SK-N-MC (cell line): ENCODE results near the gene BMERB1.

Experiments used
- DNase-seq: peaks from one replicate; pipeline ENCODE4 v3.0.0-alpha.2; 2011; ENCODE audit warnings: low read depth, low spot score
- H3K27ac ChIP-seq: fragments of 200-600 bp; sonication (generic); 2 replicates; pipeline ENCODE4 v1.5.1; 2016; ENCODE audit warnings: mixed run types
- H3K36me3 ChIP-seq: fragments of 200-600 bp; sonication (generic); 2 replicates; pipeline ENCODE4 v1.6.1; 2017; ENCODE audit warnings: antibody characterized with exemption, low read length, mixed read lengths; ENCODE audit not compliant: insufficient read depth
- H3K4me3 ChIP-seq: fragments of 200-600 bp; sonication (generic); 2 replicates; pipeline ENCODE4 v1.5.1; 2016
- H3K9ac ChIP-seq: fragments of 200-600 bp; sonication (generic); 2 replicates; pipeline ENCODE4 v1.8.0; 2017; ENCODE audit warnings: mixed run types, mixed read lengths; ENCODE audit not compliant: insufficient read length
- H3K9me3 ChIP-seq: fragments of 200-600 bp; sonication (generic); 2 replicates; pipeline ENCODE4 v1.6.1; 2017; ENCODE audit warnings: low read depth, mild to moderate bottlenecking, antibody characterized with exemption, low read length, moderate library complexity, mixed read lengths
- EZH2 ChIP-seq: fragments of 200-600 bp; sonication (generic); IDR thresholded peaks from one replicate; pipeline ENCODE4 v1.6.1; 2017; ENCODE audit warnings: antibody characterized with exemption
- FOXP2 ChIP-seq: optimal IDR thresholded peaks from 2 replicates; pipeline ENCODE3; 2011; ENCODE audit warnings: mild to moderate bottlenecking, moderate library complexity; ENCODE audit not compliant: insufficient read depth; ENCODE audit errors: extremely low read length, control extremely low read depth
- POLR2AphosphoS5 ChIP-seq: IDR thresholded peaks from 2 replicates; pipeline ENCODE4 v1.6.1; 2012; ENCODE audit warnings: mild to moderate bottlenecking, low read depth, low read length, borderline replicate concordance

BMERB1 gene

GRCh38 chr16:15547768-15548096 lies 113.3 kb downstream of the BMERB1 start:
- Histone ChIP-seq H3K9me3 (no peaks in the 10 kb centered on the region), H3K36me3 (no peaks in the 10 kb centered on the region), H3K4me3 (no peak overlapping the region), H3K27ac (no peak overlapping the region), H3K9ac (no peak overlapping the region)
- TF ChIP-seq FOXP2 = no peak
- TF ChIP-seq POLR2AphosphoS5 = no peak
- TF ChIP-seq EZH2 = no peak
- DNase-seq = no peak

GRCh38 chr16:15548482-15548891 lies 114.1 kb downstream of the BMERB1 start:
- H3K36me3 ChIP-seq = no peaks in the 10 kb centered on the region
- H3K9ac ChIP-seq = no peak overlapping the region
- no peak overlapping the region for H3K27ac ChIP-seq
- DNase-seq = no peak
- H3K9me3 ChIP-seq = no peaks in the 10 kb centered on the region
- no peak for TF ChIP-seq EZH2
- no peak for TF ChIP-seq FOXP2
- TF ChIP-seq POLR2AphosphoS5 = no peak
- no peak overlapping the region for H3K4me3 ChIP-seq

- no peak overlapping the region for H3K27ac ChIP-seq
- TF ChIP-seq EZH2 = no peak
- TF ChIP-seq POLR2AphosphoS5 = no peak
- TF ChIP-seq FOXP2 = no peak
- no peak overlapping the region for H3K9ac ChIP-seq
- H3K9me3 ChIP-seq = no peaks in the 10 kb centered on the region
- no peaks in the 10 kb centered on the region for H3K36me3 ChIP-seq
- no peak overlapping the region for H3K4me3 ChIP-seq
- no peak for DNase-seq
Measured at GRCh38 chr16:15552507-15552906, 118.1 kb downstream of the BMERB1 start.

- no peak for DNase-seq
- Histone ChIP-seq H3K4me3 (no peak overlapping the region), H3K9me3 (no peaks in the 10 kb centered on the region), H3K27ac (no peak overlapping the region), H3K9ac (no peak overlapping the region), H3K36me3 (no peaks in the 10 kb centered on the region)
- TF ChIP-seq POLR2AphosphoS5 (no peak), FOXP2 (no peak), EZH2 (no peak)
Measured at GRCh38 chr16:15553313-15554088, 119.1 kb downstream of the BMERB1 start.

GRCh38 chr16:15556130-15556529 lies 121.7 kb downstream of the BMERB1 start:
- DNase-seq = no peak
- Histone ChIP-seq H3K4me3 (no peak overlapping the region), H3K9ac (no peak overlapping the region), H3K36me3 (no peaks in the 10 kb centered on the region), H3K9me3 (no peaks in the 10 kb centered on the region), H3K27ac (no peak overlapping the region)
- TF ChIP-seq EZH2 = no peak
- no peak for TF ChIP-seq POLR2AphosphoS5
- TF ChIP-seq FOXP2 = no peak

GRCh38 chr16:15557258-15557657 lies 122.9 kb downstream of the BMERB1 start:
- Histone ChIP-seq H3K27ac (no peak overlapping the region), H3K4me3 (no peak overlapping the region), H3K36me3 (no peaks in the 10 kb centered on the region), H3K9ac (no peak overlapping the region), H3K9me3 (no peaks in the 10 kb centered on the region)
- TF ChIP-seq EZH2 (no peak), FOXP2 (no peak), POLR2AphosphoS5 (no peak)
- no peak for DNase-seq

- no peak for DNase-seq
- no peak overlapping the region for H3K27ac ChIP-seq
- H3K9me3 ChIP-seq = no peaks in the 10 kb centered on the region
- no peaks in the 10 kb centered on the region for H3K36me3 ChIP-seq
- no peak overlapping the region for H3K4me3 ChIP-seq
- no peak for TF ChIP-seq EZH2
- no peak for TF ChIP-seq POLR2AphosphoS5
- no peak overlapping the region for H3K9ac ChIP-seq
Measured at GRCh38 chr16:15559176-15559575, 124.8 kb downstream of the BMERB1 start.

- H3K9ac ChIP-seq = no peak overlapping the region
- H3K4me3 ChIP-seq = no peak overlapping the region
- no peak for DNase-seq
- H3K9me3 ChIP-seq = no peaks in the 10 kb centered on the region
- no peak overlapping the region for H3K27ac ChIP-seq
- no peaks in the 10 kb centered on the region for H3K36me3 ChIP-seq
- TF ChIP-seq FOXP2 (no peak), EZH2 (no peak), POLR2AphosphoS5 (no peak)
Measured at GRCh38 chr16:15564604-15565339, 130.4 kb downstream of the BMERB1 start.

- no peak for TF ChIP-seq POLR2AphosphoS5
- H3K9me3 ChIP-seq = no peaks in the 10 kb centered on the region
- H3K36me3 ChIP-seq = no peaks in the 10 kb centered on the region
- H3K27ac ChIP-seq = no peak overlapping the region
- H3K9ac ChIP-seq = no peak overlapping the region
- no peak for DNase-seq
- no peak overlapping the region for H3K4me3 ChIP-seq
Measured at GRCh38 chr16:15566095-15566494, 131.7 kb downstream of the BMERB1 start.
